HEK293 (cell line): ENCODE data around the gene DEDD2.

Source experiments
- CTCF ChIA-PET: fragments of 350-600 bp; formaldehyde crosslinking; extraction: SDS; loops from one replicate; lab custom pipeline; 2021; ENCODE audit warnings: antibody characterized with exemption; lab: Yijun Ruan, JAX
- POLR2A ChIA-PET: fragments of 300-600 bp; formaldehyde crosslinking; extraction: SDS; loops from one replicate; lab custom pipeline; 2020; ENCODE audit warnings: antibody characterized with exemption, inconsistent platforms; lab: Yijun Ruan, JAX
- H3K27ac ChIP-seq: fragments of 200-500 bp; sonication (Bioruptor generic); 2 replicates; pipeline ENCODE4 v1.5.1; 2014; ENCODE audit warnings: low read depth, low read length, control low read depth, inconsistent platforms; ENCODE audit errors: extremely low read depth
- H3K36me3 ChIP-seq, 2 experiments: fragments of 200-500 bp in 1 of 2; sonication (Bioruptor generic) in 1 of 2; 1 replicate in 1 of 2; 2 replicates in 1 of 2; pipeline ENCODE4 v1.5.1; 2014 to 2017; ENCODE audit warnings: inconsistent platforms in 2 of 2, low read length in 2 of 2; ENCODE audit not compliant: control insufficient read depth in 2 of 2, insufficient read depth in 1 of 2
- H3K4me1 ChIP-seq: fragments of 200-500 bp; sonication (Bioruptor generic); 2 replicates; pipeline ENCODE4 v1.5.1; 2014; ENCODE audit warnings: mild to moderate bottlenecking, low read length, inconsistent platforms; ENCODE audit not compliant: control insufficient read depth, insufficient read depth
- H3K4me3 ChIP-seq: 2 replicates; pipeline ENCODE4 v1.5.1; 2011; ENCODE audit warnings: low read depth, mild to moderate bottlenecking, control low read depth, low read length, moderate library complexity
- H3K9me3 ChIP-seq: fragments of 200-500 bp; sonication (Bioruptor generic); 2 replicates; pipeline ENCODE4 v1.5.1; 2014; ENCODE audit warnings: low read depth, low read length, inconsistent platforms; ENCODE audit not compliant: control insufficient read depth, insufficient read depth
- GLIS2 ChIP-seq: fragments of 450-650 bp; formaldehyde crosslinking; IDR thresholded peaks from 2 replicates; pipeline ENCODE4 v1.5.1; 2016; ENCODE audit warnings: missing biosample characterization, missing genetic modification characterization
- HIC1 ChIP-seq: fragments of 450-650 bp; formaldehyde crosslinking; IDR thresholded peaks from 2 replicates; pipeline ENCODE4 v1.5.1; 2016; ENCODE audit warnings: missing biosample characterization, missing genetic modification characterization
- KLF1 ChIP-seq: fragments of 450-650 bp; formaldehyde crosslinking; IDR thresholded peaks from 2 replicates; pipeline ENCODE4 v1.5.1; 2016; ENCODE audit warnings: missing biosample characterization, missing genetic modification characterization
- SP2 ChIP-seq: fragments of 450-650 bp; formaldehyde crosslinking; IDR thresholded peaks from 2 replicates; pipeline ENCODE4 v1.5.1; 2016; ENCODE audit warnings: missing biosample characterization, missing genetic modification characterization
- ZBTB17 ChIP-seq: fragments of 450-650 bp; formaldehyde crosslinking; IDR thresholded peaks from 2 replicates; pipeline ENCODE4 v1.5.1; 2016; ENCODE audit warnings: missing biosample characterization, missing genetic modification characterization
- ZBTB8A ChIP-seq: fragments of 450-650 bp; formaldehyde crosslinking; IDR thresholded peaks from 2 replicates; pipeline ENCODE4 v1.5.1; 2016; ENCODE audit warnings: missing biosample characterization, missing genetic modification characterization
- ZFP69B ChIP-seq: fragments of 450-650 bp; formaldehyde crosslinking; IDR thresholded peaks from 2 replicates; pipeline ENCODE4 v1.5.1; 2016; ENCODE audit warnings: missing biosample characterization, missing genetic modification characterization
- ZIC2 ChIP-seq: fragments of 450-650 bp; formaldehyde crosslinking; IDR thresholded peaks from 2 replicates; pipeline ENCODE4 v1.5.1; 2016; ENCODE audit warnings: missing biosample characterization, missing genetic modification characterization
- ZNF133 ChIP-seq: fragments of 450-650 bp; formaldehyde crosslinking; IDR thresholded peaks from 2 replicates; pipeline ENCODE4 v1.5.1; 2016; ENCODE audit warnings: missing biosample characterization, missing genetic modification characterization
- ZNF16 ChIP-seq: fragments of 450-650 bp; formaldehyde crosslinking; IDR thresholded peaks from 2 replicates; pipeline ENCODE4 v1.5.1; 2016; ENCODE audit warnings: low read depth, missing biosample characterization, missing genetic modification characterization
- ZNF366 ChIP-seq: fragments of 450-650 bp; formaldehyde crosslinking; conservative IDR thresholded peaks from 2 replicates; pipeline ENCODE4 v1.5.1; 2016; ENCODE audit warnings: missing biosample characterization, missing genetic modification characterization
- ZNF501 ChIP-seq: fragments of 450-650 bp; formaldehyde crosslinking; IDR thresholded peaks from 2 replicates; pipeline ENCODE4 v1.5.1; 2016; ENCODE audit warnings: missing biosample characterization, missing genetic modification characterization
- ZNF561 ChIP-seq: fragments of 450-650 bp; IDR thresholded peaks from 2 replicates; pipeline ENCODE4 v1.5.1; 2018; ENCODE audit warnings: missing biosample characterization, missing genetic modification characterization, borderline replicate concordance
- ZNF600 ChIP-seq: fragments of 450-650 bp; formaldehyde crosslinking; IDR thresholded peaks from 2 replicates; pipeline ENCODE4 v1.5.1; 2016; ENCODE audit warnings: missing biosample characterization, missing genetic modification characterization
- ZNF624 ChIP-seq: fragments of 450-650 bp; formaldehyde crosslinking; IDR thresholded peaks from 2 replicates; pipeline ENCODE4 v1.5.1; 2017; ENCODE audit warnings: missing biosample characterization, missing genetic modification characterization
- ZNF629 ChIP-seq: fragments of 450-650 bp; formaldehyde crosslinking; IDR thresholded peaks from 2 replicates; pipeline ENCODE4 v1.5.1; 2017; ENCODE audit warnings: missing biosample characterization, missing genetic modification characterization
- ZNF654 ChIP-seq: fragments of 450-650 bp; formaldehyde crosslinking; IDR thresholded peaks from 2 replicates; pipeline ENCODE4 v1.5.1; 2016; ENCODE audit warnings: low read depth, missing biosample characterization, missing genetic modification characterization
- ZNF843 ChIP-seq: fragments of 450-650 bp; formaldehyde crosslinking; IDR thresholded peaks from 2 replicates; pipeline ENCODE4 v1.5.1; 2016; ENCODE audit warnings: missing biosample characterization, missing genetic modification characterization
- ZSCAN16 ChIP-seq: fragments of 450-650 bp; formaldehyde crosslinking; IDR thresholded peaks from 2 replicates; pipeline ENCODE4 v1.5.1; 2016; ENCODE audit warnings: missing biosample characterization, missing genetic modification characterization
- ZSCAN5A ChIP-seq: fragments of 450-650 bp; formaldehyde crosslinking; IDR thresholded peaks from 2 replicates; pipeline ENCODE4 v1.5.1; 2016; ENCODE audit warnings: missing biosample characterization, missing genetic modification characterization
- TF ChIP-seq, protein P1 (sequence below): fragments of 450-650 bp; formaldehyde crosslinking; IDR thresholded peaks from 2 replicates; pipeline ENCODE4 v1.5.1; 2017; ENCODE audit warnings: missing biosample characterization, missing genetic modification characterization
- TF ChIP-seq, protein P2 (sequence below): fragments of 450-650 bp; formaldehyde crosslinking; IDR thresholded peaks from 2 replicates; pipeline ENCODE4 v1.5.1; 2016; ENCODE audit warnings: missing biosample characterization, missing genetic modification characterization
- TF ChIP-seq, protein P3 (sequence below): fragments of 450-650 bp; formaldehyde crosslinking; IDR thresholded peaks from 2 replicates; pipeline ENCODE4 v1.5.1; 2016; ENCODE audit warnings: missing biosample characterization, missing genetic modification characterization, borderline replicate concordance

Gene DEDD2

GRCh38 chr19:42246143-42246921 lies 28.9 kb upstream of the DEDD2 start:
- Histone ChIP-seq H3K9me3 (no peaks in the 10 kb centered on the region), H3K27ac (peak overlapping the region; percentile 99), H3K4me3 (no peak overlapping the region), H3K4me1 (peaks cover 16% of the 10 kb centered on the region), H3K36me3 (peaks cover 11 to 23% of the 10 kb centered on the region in 2 experiments; a peak in 2 of 3 replicates)
- ChIA-PET CTCF (interaction anchor here (0.6 to 11.8 kb wide), 29 partner anchors 11 to 192 kb away, joined by 3 to 276 read pairs (median 5); partner anchors contain the start of genes ERF, POU2F2 and ZNF526), POLR2A (interaction anchor here (0.6 to 13.9 kb wide), 14 partner anchors 9 to 194 kb away, joined by 3 to 242 read pairs (median 4); partner anchors contain the start of genes CIC, DEDD2, ERF and PAFAH1B3)
- TF ChIP-seq, protein P1, sequence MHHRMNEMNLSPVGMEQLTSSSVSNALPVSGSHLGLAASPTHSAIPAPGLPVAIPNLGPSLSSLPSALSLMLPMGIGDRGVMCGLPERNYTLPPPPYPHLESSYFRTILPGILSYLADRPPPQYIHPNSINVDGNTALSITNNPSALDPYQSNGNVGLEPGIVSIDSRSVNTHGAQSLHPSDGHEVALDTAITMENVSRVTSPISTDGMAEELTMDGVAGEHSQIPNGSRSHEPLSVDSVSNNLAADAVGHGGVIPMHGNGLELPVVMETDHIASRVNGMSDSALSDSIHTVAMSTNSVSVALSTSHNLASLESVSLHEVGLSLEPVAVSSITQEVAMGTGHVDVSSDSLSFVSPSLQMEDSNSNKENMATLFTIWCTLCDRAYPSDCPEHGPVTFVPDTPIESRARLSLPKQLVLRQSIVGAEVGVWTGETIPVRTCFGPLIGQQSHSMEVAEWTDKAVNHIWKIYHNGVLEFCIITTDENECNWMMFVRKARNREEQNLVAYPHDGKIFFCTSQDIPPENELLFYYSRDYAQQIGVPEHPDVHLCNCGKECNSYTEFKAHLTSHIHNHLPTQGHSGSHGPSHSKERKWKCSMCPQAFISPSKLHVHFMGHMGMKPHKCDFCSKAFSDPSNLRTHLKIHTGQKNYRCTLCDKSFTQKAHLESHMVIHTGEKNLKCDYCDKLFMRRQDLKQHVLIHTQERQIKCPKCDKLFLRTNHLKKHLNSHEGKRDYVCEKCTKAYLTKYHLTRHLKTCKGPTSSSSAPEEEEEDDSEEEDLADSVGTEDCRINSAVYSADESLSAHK (tag by site-specific recombination): peak; percentile 17; the same call in 1 of the 2 replicates
- no peak for TF ChIP-seq ZNF624 (tag by site-specific recombination)
- TF ChIP-seq ZSCAN5A: no peak
- TF ChIP-seq, protein P2, sequence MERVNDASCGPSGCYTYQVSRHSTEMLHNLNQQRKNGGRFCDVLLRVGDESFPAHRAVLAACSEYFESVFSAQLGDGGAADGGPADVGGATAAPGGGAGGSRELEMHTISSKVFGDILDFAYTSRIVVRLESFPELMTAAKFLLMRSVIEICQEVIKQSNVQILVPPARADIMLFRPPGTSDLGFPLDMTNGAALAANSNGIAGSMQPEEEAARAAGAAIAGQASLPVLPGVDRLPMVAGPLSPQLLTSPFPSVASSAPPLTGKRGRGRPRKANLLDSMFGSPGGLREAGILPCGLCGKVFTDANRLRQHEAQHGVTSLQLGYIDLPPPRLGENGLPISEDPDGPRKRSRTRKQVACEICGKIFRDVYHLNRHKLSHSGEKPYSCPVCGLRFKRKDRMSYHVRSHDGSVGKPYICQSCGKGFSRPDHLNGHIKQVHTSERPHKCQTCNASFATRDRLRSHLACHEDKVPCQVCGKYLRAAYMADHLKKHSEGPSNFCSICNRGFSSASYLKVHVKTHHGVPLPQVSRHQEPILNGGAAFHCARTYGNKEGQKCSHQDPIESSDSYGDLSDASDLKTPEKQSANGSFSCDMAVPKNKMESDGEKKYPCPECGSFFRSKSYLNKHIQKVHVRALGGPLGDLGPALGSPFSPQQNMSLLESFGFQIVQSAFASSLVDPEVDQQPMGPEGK (tag by site-specific recombination): peak; percentile 97
- TF ChIP-seq ZIC2 (tag by site-specific recombination): peak; percentile 48
- TF ChIP-seq KLF1 (tag by site-specific recombination): peak; percentile 24; the same call in 1 of the 2 replicates
- no peak for TF ChIP-seq ZNF16 (tag by site-specific recombination)
- 0 out of 2 replicates have a peak, but pooled peaks have one; percentile 7 for TF ChIP-seq ZNF600 (tag by site-specific recombination)
- TF ChIP-seq, protein P3, sequence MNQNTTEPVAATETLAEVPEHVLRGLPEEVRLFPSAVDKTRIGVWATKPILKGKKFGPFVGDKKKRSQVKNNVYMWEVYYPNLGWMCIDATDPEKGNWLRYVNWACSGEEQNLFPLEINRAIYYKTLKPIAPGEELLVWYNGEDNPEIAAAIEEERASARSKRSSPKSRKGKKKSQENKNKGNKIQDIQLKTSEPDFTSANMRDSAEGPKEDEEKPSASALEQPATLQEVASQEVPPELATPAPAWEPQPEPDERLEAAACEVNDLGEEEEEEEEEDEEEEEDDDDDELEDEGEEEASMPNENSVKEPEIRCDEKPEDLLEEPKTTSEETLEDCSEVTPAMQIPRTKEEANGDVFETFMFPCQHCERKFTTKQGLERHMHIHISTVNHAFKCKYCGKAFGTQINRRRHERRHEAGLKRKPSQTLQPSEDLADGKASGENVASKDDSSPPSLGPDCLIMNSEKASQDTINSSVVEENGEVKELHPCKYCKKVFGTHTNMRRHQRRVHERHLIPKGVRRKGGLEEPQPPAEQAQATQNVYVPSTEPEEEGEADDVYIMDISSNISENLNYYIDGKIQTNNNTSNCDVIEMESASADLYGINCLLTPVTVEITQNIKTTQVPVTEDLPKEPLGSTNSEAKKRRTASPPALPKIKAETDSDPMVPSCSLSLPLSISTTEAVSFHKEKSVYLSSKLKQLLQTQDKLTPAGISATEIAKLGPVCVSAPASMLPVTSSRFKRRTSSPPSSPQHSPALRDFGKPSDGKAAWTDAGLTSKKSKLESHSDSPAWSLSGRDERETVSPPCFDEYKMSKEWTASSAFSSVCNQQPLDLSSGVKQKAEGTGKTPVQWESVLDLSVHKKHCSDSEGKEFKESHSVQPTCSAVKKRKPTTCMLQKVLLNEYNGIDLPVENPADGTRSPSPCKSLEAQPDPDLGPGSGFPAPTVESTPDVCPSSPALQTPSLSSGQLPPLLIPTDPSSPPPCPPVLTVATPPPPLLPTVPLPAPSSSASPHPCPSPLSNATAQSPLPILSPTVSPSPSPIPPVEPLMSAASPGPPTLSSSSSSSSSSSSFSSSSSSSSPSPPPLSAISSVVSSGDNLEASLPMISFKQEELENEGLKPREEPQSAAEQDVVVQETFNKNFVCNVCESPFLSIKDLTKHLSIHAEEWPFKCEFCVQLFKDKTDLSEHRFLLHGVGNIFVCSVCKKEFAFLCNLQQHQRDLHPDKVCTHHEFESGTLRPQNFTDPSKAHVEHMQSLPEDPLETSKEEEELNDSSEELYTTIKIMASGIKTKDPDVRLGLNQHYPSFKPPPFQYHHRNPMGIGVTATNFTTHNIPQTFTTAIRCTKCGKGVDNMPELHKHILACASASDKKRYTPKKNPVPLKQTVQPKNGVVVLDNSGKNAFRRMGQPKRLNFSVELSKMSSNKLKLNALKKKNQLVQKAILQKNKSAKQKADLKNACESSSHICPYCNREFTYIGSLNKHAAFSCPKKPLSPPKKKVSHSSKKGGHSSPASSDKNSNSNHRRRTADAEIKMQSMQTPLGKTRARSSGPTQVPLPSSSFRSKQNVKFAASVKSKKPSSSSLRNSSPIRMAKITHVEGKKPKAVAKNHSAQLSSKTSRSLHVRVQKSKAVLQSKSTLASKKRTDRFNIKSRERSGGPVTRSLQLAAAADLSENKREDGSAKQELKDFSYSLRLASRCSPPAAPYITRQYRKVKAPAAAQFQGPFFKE (tag by site-specific recombination): no peak
- TF ChIP-seq ZBTB8A (tag by site-specific recombination): no peak
- peak; percentile 75; the same call in 1 of the 2 replicates for TF ChIP-seq ZFP69B
- 0 out of 2 replicates have a peak, but pooled peaks have one; percentile 61 for TF ChIP-seq ZNF561 (tag by site-specific recombination)
- TF ChIP-seq GLIS2: 0 out of 2 replicates have a peak, but pooled peaks have one; percentile 18
- peak; percentile 72 for TF ChIP-seq ZNF133 (tag by site-specific recombination)
- 0 out of 2 replicates have a peak, but pooled peaks have one; percentile 30 for TF ChIP-seq ZNF501
- peak; percentile 40 for TF ChIP-seq ZNF629 (tag by site-specific recombination)
- peak; percentile 77 for TF ChIP-seq ZNF654 (tag by site-specific recombination)
- peak; percentile 86 for TF ChIP-seq ZBTB17 (tag by site-specific recombination)
- TF ChIP-seq ZSCAN16: no peak
- no peak for TF ChIP-seq SP2 (tag by site-specific recombination)
- TF ChIP-seq ZNF843: peak; percentile 64; the same call in 1 of the 2 replicates
- peak; percentile 63; the same call in 1 of the 2 replicates for TF ChIP-seq ZNF366
- peak; percentile 83 for TF ChIP-seq HIC1 (tag by site-specific recombination)
